ENCODE results near the gene PIGA. TPM values are rescaled to one million over a fixed set of nuclear protein-coding genes. Genes with fewer than 3 reads are reported as not detected.

The PIGA gene
- total and polyA plus RNA-seq, 9 of the 15 experiments (the other 6 are each of a cell fraction or from before 2014, with no cell fraction given): 14.8 to 36.9 (median 23.5) TPM

DNA sequence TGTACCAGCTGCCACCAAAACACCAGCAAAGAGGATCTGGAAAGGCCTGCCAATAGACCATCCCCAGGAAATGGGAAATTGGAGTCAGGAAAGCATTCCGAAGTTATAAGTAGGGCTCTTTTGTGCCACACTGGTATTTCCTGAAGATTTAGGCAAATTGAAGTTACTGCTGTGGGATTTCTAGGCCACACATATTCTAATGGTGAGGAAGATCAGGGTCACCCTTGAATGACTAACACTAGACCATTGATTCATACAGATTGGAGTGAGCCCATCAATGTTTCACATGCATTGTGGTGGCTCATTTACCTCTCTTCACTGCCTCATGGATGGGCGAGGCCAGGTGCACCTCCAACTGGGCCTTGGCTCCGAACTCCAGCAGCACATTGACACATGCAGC, 42.5 kb downstream of the PIGA start:
- Histone ChIP-seq H3K79me2 (ENCODE audit: control insufficient read depth, insufficient read depth, low read length) (no peaks in the 10 kb centered on the region), H3K9ac (ENCODE audit: insufficient read depth in 1 of 2, low read depth in 2 of 2, low read length in 2 of 2) (no peak overlapping the region), H3K4me3 (no peak overlapping the region), H2AFZ (ENCODE audit: low read depth, low read length) (no peak overlapping the region), H3K36me3 (ENCODE audit: control insufficient read depth, insufficient read depth, low read length) (no peaks in the 10 kb centered on the region), H3K4me2 (ENCODE audit: insufficient read depth, low read length) (no peak overlapping the region), H3K27ac (ENCODE audit: extremely low read depth, low read depth, low read length) (no peak overlapping the region), H3K4me1 (replicated peaks in 1 of 2; ENCODE audit: control insufficient read depth in 2 of 2, insufficient read depth in 2 of 2, low read length in 2 of 2) (no peaks in the 10 kb centered on the region), H3K27me3 (ENCODE audit: control insufficient read depth in 2 of 2, insufficient read depth in 2 of 2, low read length in 2 of 2) (peaks cover 2% of the 10 kb centered on the region in 2 experiments; a peak in 4 of 5 replicates), H3K9me3 (replicated peaks; ENCODE audit: control insufficient read depth, insufficient read depth, low read depth, low read length) (no peaks in the 10 kb centered on the region), H3K9me1 (ENCODE audit: control insufficient read depth, insufficient read depth, low read length) (no peaks in the 10 kb centered on the region), H4K20me1 (replicated peaks; ENCODE audit: control insufficient read depth, insufficient read depth, low read length) (no peaks in the 10 kb centered on the region)
- ATAC-seq (no peak), DNase-seq (ENCODE audit: extremely low read depth in 1 of 4, low spot score in 3 of 4) (no peak), FAIRE-seq (no peak)
- TF ChIP-seq SRSF7 (optimal IDR thresholded peaks at IDR 0.05; ENCODE audit: low read depth, low read length) (no peak), ELF4 (CRISPR knock-in tag; IDR thresholded peaks at IDR 0.05) (no peak), TCF3 (CRISPR knock-in tag; IDR thresholded peaks at IDR 0.05) (no peak), HEY1 (CRISPR knock-in tag; IDR thresholded peaks at IDR 0.05; ENCODE audit: borderline replicate concordance) (no peak), TAF9B (IDR thresholded peaks at IDR 0.05; ENCODE audit: partially characterized antibody) (no peak), ADNP (tag; IDR thresholded peaks at IDR 0.05) (no peak), GABPB1 (CRISPR knock-in tag; IDR thresholded peaks at IDR 0.05) (no peak), POLR2AphosphoS2 (IDR thresholded peaks at IDR 0.05; ENCODE audit: low read length) (no peak), ZNF561 (CRISPR knock-in tag; conservative IDR thresholded peaks at IDR 0.05) (no peak)
- TF ChIP-seq, protein P1, sequence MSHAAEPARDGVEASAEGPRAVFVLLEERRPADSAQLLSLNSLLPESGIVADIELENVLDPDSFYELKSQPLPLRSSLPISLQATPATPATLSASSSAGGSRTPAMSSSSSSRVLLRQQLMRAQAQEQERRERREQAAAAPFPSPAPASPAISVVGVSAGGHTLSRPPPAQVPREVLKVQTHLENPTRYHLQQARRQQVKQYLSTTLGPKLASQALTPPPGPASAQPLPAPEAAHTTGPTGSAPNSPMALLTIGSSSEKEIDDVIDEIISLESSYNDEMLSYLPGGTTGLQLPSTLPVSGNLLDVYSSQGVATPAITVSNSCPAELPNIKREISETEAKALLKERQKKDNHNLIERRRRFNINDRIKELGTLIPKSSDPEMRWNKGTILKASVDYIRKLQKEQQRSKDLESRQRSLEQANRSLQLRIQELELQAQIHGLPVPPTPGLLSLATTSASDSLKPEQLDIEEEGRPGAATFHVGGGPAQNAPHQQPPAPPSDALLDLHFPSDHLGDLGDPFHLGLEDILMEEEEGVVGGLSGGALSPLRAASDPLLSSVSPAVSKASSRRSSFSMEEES (CRISPR knock-in tag; IDR thresholded peaks at IDR 0.05): no peak
- POLR2A ChIA-PET: no interaction called here
- WGBS (ENCODE audit: insufficient coverage, low coverage, missing lambda C conversion rate): 3% methylated on average over 3 of the region's 3 CpGs
- in situ Hi-C loops (cut with MboI) (no loop called here), intact Hi-C loops (cut with micrococcal nuclease) (no loop called here)
- CTCF ChIA-PET (ENCODE audit: low intra/inter-chr PET ratio): no interaction called here
- no TSS peak for BruUV-seq (replicated peaks)
